Brain microvascular endothelial cell (primary cell): ENCODE measurements around the gene CDHR2.

ENCODE experiments used
- DNase-seq: peaks from one replicate; pipeline ENCODE4 v3.0.0-alpha.2; 2020
- H3K27ac ChIP-seq: fragments of 250-450 bp; sonication (Bioruptor Pico); 2 replicates; pipeline ENCODE4 v1.5.1; 2020; ENCODE audit warnings: mild to moderate bottlenecking, moderate library complexity
- H3K27me3 ChIP-seq: fragments of 250-450 bp; sonication (Bioruptor Pico); replicated peaks from 2 replicates; pipeline ENCODE4 v1.5.1; 2020; ENCODE audit warnings: mild to moderate bottlenecking
- H3K36me3 ChIP-seq: fragments of 250-450 bp; sonication (Bioruptor Pico); replicated peaks from 2 replicates; pipeline ENCODE4 v1.5.1; 2020; ENCODE audit warnings: mild to moderate bottlenecking
- H3K4me3 ChIP-seq: 2 replicates; pipeline ENCODE4 v1.5.1; 2011; ENCODE audit warnings: low read depth, mild to moderate bottlenecking, control low read depth, low read length, moderate library complexity
- CTCF ChIP-seq: IDR thresholded peaks from 2 replicates; pipeline ENCODE4 v1.5.1; 2011; ENCODE audit warnings: low read depth, mild to moderate bottlenecking, moderate library complexity, low read length, control low read depth, inconsistent platforms; ENCODE audit errors: missing control alignments
- in situ Hi-C: cut with HindIII; loops from 2 replicates; pipeline ENCODE4 v1.10.0; 2017; ENCODE audit warnings: low sequenced_read_pairs, low pct_ligation_motif_present

The CDHR2 gene

DNA sequence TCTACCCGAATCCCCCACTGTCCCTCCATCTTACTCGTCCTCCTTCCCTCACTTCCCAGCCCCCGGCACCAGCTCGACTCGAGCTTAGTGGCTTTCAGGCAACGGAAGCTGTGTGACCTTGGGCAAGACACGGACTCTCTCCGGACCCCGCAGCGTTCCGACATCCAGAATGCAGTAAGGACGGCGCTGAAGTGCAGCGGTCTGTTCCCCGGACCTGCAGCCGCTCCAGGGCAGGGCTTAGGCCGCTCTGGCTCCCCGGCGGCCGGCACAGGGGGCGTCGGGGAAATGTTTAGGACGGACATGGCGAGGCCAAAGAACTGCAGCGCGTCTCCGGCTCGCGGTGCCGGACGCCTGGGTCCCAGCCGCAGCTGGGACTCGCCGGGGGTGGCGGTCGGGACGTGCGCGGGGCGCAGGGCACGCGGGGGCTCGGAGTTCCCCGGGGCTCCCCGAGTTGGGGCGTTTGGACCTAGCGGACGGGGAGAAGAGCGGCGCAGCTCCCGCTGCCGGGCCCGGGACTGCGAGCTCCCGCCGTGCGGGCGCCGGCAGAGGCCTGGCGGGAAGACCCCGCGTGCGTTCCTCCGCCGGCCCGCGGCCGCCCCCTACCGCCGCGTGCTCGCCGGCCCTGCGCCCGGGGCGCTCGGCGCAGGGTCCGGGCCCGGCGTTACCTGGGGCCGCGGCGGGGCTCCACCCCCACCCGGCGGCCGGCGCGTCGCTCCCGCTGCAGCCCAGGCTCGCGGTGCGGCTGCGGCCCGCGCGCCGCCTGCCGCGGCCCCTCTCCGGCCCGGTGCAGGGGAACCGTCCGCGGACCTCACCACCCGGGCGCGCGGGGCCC lies 6.3 kb upstream of the CDHR2 start:
- peak overlapping the region; percentile 61 for H3K4me3 ChIP-seq
- no peak overlapping the region for H3K27ac ChIP-seq
- DNase-seq = no peak
- no peak for TF ChIP-seq CTCF
- H3K36me3 ChIP-seq = no peaks in the 10 kb centered on the region
- in situ Hi-C loops = no loop called here
- no peaks in the 10 kb centered on the region for H3K27me3 ChIP-seq

DNA sequence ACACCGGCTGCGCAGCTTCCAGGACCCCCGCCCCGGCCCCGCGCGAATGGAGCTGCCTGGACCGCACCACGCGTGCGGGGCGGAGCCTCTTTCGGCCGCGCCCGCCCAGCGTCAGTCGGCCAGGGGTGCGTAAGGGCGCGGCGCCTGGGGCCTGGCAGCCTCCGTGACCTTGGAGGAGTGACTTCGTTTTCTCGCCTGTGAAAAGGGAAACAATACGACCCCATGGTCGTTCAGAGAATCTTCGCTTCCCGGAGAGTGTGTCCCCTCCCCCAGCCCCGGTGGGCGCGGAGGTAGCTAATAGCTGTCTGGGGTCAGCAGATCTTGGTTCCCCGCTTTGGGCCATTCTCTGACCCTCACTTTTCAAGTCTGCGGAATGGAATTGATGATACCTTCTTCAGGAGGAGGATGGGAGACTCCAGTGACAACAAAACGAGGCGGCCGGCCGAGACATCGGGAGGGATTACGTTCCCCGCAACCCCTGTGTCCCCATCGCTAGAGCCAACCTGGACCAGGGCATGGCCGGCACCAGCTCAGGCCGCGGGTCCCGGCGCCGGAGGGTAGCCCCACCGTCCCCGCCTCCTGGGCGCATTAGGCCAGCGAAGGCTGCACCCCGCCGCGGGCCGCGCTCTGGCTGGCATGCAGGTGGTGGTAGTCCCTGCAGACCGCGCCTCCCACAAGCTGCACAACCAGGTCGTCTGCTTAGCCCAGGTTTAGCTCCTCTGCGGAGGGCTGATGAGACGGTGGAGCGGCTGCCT lies 5.5 kb upstream of the CDHR2 start:
- no peak for DNase-seq
- H3K36me3 ChIP-seq = no peaks in the 10 kb centered on the region
- in situ Hi-C loops = no loop called here
- no peaks in the 10 kb centered on the region for H3K27me3 ChIP-seq
- H3K4me3 ChIP-seq = peak overlapping the region; percentile 61
- H3K27ac ChIP-seq = no peak overlapping the region
- TF ChIP-seq CTCF = no peak

- Histone ChIP-seq H3K36me3 (no peaks in the 10 kb centered on the region), H3K27me3 (no peaks in the 10 kb centered on the region), H3K27ac (no peak overlapping the region), H3K4me3 (no peak overlapping the region)
- DNase-seq = no peak
- TF ChIP-seq CTCF = no peak
- in situ Hi-C loops = no loop called here
Observed at GRCh38 chr5:176545388-176545736, 3.8 kb upstream of the CDHR2 start.

GRCh38 chr5:176545737-176546509 lies 3.2 kb upstream of the CDHR2 start:
- H3K27ac ChIP-seq = no peak overlapping the region
- no peak overlapping the region for H3K4me3 ChIP-seq
- H3K27me3 ChIP-seq = no peaks in the 10 kb centered on the region
- in situ Hi-C loops = no loop called here
- H3K36me3 ChIP-seq = no peaks in the 10 kb centered on the region
- TF ChIP-seq CTCF = no peak
- DNase-seq = no peak

GRCh38 chr5:176547802-176548201 lies 1.3 kb upstream of the CDHR2 start:
- H3K4me3 ChIP-seq = no peak overlapping the region
- H3K27me3 ChIP-seq = no peaks in the 10 kb centered on the region
- in situ Hi-C loops = no loop called here
- no peak for TF ChIP-seq CTCF
- no peak for DNase-seq
- H3K27ac ChIP-seq = no peak overlapping the region
- no peaks in the 10 kb centered on the region for H3K36me3 ChIP-seq
